Parathyroid adenoma (tissue), 2 donors: ENCODE results near the gene MOCS3.

Experiments used
- H2AFZ ChIP-seq: fragments of 300-600 bp; sonication (generic); one replicate; pipeline ENCODE4 v1.7.0; 2017; ENCODE audit warnings: antibody characterized with exemption, mild to moderate bottlenecking
- H3K27ac ChIP-seq: fragments of 300-600 bp; sonication (generic); one replicate; pipeline ENCODE4 v1.7.0; 2017
- H3K27me3 ChIP-seq: fragments of 300-600 bp; sonication (generic); one replicate; pipeline ENCODE4 v1.7.0; 2017; ENCODE audit warnings: low read length; ENCODE audit not compliant: control insufficient read depth, insufficient read depth
- H3K36me3 ChIP-seq: fragments of 300-600 bp; sonication (generic); one replicate; pipeline ENCODE4 v1.7.0; 2017; ENCODE audit warnings: low read length; ENCODE audit not compliant: control insufficient read depth, insufficient read depth
- H3K4me1 ChIP-seq: fragments of 300-600 bp; sonication (generic); one replicate; pipeline ENCODE4 v1.7.0; 2017; ENCODE audit warnings: control low read depth
- H3K4me2 ChIP-seq: fragments of 300-600 bp; sonication (generic); one replicate; pipeline ENCODE4 v1.7.0; 2017; ENCODE audit warnings: low read length
- H3K4me3 ChIP-seq: fragments of 300-600 bp; sonication (generic); one replicate; pipeline ENCODE4 v1.7.0; 2017; ENCODE audit warnings: low read depth, low read length
- H3K79me2 ChIP-seq: fragments of 300-600 bp; sonication (generic); one replicate; pipeline ENCODE4 v1.7.0; 2017; ENCODE audit warnings: control low read depth
- H3K9ac ChIP-seq: fragments of 300-600 bp; sonication (generic); one replicate; pipeline ENCODE4 v1.7.0; 2017; ENCODE audit warnings: mild to moderate bottlenecking
- H3K9me3 ChIP-seq: fragments of 300-600 bp; sonication (generic); one replicate; pipeline ENCODE4 v1.7.0; 2017; ENCODE audit warnings: low read length; ENCODE audit not compliant: control insufficient read depth
- CTCF ChIP-seq: fragments of 300-600 bp; sonication (generic); IDR thresholded peaks from one replicate; pipeline ENCODE4 v1.7.0; 2017; ENCODE audit warnings: antibody characterized with exemption, mild to moderate bottlenecking
- donor health status: primary hyperparathyroidism.

Gene MOCS3

DNA sequence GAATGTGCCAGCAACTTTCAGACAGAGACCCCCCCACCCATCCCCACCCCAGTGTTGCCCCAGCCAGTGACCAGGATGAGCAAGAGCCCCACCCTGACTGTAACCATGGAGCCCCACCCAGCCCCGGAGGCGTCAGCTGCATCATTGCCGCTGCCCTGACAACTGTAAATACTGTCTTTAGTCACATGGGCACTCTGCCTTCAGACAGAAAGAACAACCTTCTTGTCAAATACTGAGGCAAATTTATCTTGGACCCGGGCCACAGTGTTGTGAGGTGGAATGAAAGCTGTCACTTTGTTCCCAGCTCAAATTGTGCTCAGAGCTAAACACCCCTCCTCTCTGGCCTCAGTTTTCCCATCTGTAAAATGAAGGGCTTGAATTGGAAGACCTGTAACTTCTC, 23.7 kb downstream of the MOCS3 start:
- Histone ChIP-seq H3K4me1 (no peaks in the 10 kb centered on the region), H2AFZ (no peak overlapping the region), H3K9ac (no peak overlapping the region), H3K27me3 (no peaks in the 10 kb centered on the region), H3K9me3 (no peaks in the 10 kb centered on the region), H3K4me3 (no peak overlapping the region), H3K36me3 (no peaks in the 10 kb centered on the region), H3K79me2 (no peaks in the 10 kb centered on the region), H3K4me2 (no peak overlapping the region), H3K27ac (no peak overlapping the region)
- no peak for TF ChIP-seq CTCF

- H2AFZ ChIP-seq, result no peak overlapping the region
- no peaks in the 10 kb centered on the region for H3K9me3 ChIP-seq
- no peaks in the 10 kb centered on the region for H3K27me3 ChIP-seq
- no peak overlapping the region for H3K27ac ChIP-seq
- no peak overlapping the region for H3K4me2 ChIP-seq
- no peak overlapping the region for H3K4me3 ChIP-seq
- no peaks in the 10 kb centered on the region for H3K79me2 ChIP-seq
- H3K9ac ChIP-seq, result no peak overlapping the region
- H3K4me1 ChIP-seq, result no peaks in the 10 kb centered on the region
- TF ChIP-seq CTCF, result no peak
- H3K36me3 ChIP-seq, result no peaks in the 10 kb centered on the region
These were observed 24.7 kb downstream of the MOCS3 start for GRCh38 chr20:50983321-50983720.

DNA sequence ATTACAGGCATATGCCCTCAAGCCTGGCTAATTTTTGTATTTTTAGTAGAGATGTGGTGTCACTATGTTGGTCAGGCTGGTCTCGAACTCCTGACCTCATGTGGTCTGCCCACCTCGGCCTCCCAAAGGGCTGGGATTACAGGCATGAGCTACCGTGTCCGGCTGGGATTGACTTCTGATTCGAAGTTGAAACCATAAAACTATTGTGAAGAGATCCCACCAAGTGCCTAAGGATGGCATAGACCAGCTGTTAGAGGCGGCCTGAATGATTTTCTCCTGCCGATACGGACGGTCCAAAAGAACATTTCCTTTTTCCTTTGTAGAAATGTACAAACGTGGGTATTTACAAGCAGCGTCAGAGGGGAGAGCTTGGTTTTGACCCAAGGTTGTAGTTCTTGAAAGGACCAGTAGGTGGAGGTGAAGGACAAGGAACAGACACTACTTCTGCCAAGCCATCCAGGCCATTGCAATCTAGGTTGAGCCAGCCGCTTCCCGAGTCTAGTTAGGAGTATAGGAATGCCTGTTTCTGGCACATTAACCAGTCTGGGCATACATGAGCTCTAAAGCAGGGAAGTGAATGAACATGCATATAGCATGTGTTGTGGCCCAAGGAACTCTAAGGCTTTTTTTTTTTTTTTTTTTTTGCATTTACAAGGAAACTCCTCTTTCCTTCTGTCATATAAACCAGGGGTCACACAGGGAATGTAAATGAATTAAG, 29.0 kb downstream of the MOCS3 start:
- Histone ChIP-seq H3K4me2 (peak overlapping the region; percentile 26), H2AFZ (peak overlapping the region; percentile 56), H3K9me3 (no peaks in the 10 kb centered on the region), H3K4me1 (no peaks in the 10 kb centered on the region), H3K27ac (no peak overlapping the region), H3K27me3 (no peaks in the 10 kb centered on the region), H3K9ac (no peak overlapping the region), H3K79me2 (no peaks in the 10 kb centered on the region), H3K4me3 (no peak overlapping the region), H3K36me3 (no peaks in the 10 kb centered on the region)
- TF ChIP-seq CTCF, result peak; percentile 91

GRCh38 chr20:50991076-50991475, 32.5 kb downstream of the MOCS3 start:
- Histone ChIP-seq H3K27ac (no peak overlapping the region), H3K9ac (no peak overlapping the region), H3K36me3 (no peaks in the 10 kb centered on the region), H3K9me3 (no peaks in the 10 kb centered on the region), H3K4me1 (no peaks in the 10 kb centered on the region), H3K27me3 (no peaks in the 10 kb centered on the region), H3K79me2 (no peaks in the 10 kb centered on the region), H3K4me2 (no peak overlapping the region), H2AFZ (no peak overlapping the region), H3K4me3 (no peak overlapping the region)
- TF ChIP-seq CTCF, result no peak

- Histone ChIP-seq H3K36me3 (no peaks in the 10 kb centered on the region), H3K79me2 (no peaks in the 10 kb centered on the region), H3K9me3 (no peaks in the 10 kb centered on the region), H3K4me3 (no peak overlapping the region), H3K27ac (no peak overlapping the region), H3K27me3 (no peaks in the 10 kb centered on the region), H2AFZ (no peak overlapping the region), H3K9ac (no peak overlapping the region), H3K4me2 (no peak overlapping the region), H3K4me1 (no peaks in the 10 kb centered on the region)
- no peak for TF ChIP-seq CTCF
These were observed 33.7 kb downstream of the MOCS3 start for GRCh38 chr20:50992336-50992732.
